HUDEP-2 (cell line): Measurements from ENCODE around the gene GRIN2A.

ENCODE experiments used
- DNase-seq, 76 experiments: peaks; one replicate each; lab custom pipeline; 2025; ENCODE audit not compliant: unreplicated experiment in 76 of 76; lab: John Stamatoyannopoulos, UW

GRIN2A gene

GRCh38 chr16:10093576-10093975 is 88.7 kb downstream of the GRIN2A start:
- DNase-seq: no peak

- DNase-seq: no peak
These were observed 91.4 kb downstream of the GRIN2A start for GRCh38 chr16:10090816-10091215.

GRCh38 chr16:10088380-10088793 is 93.8 kb downstream of the GRIN2A start:
- DNase-seq: no peak

- DNase-seq: no peak
These were observed 95.1 kb downstream of the GRIN2A start for GRCh38 chr16:10087151-10087550.

GRCh38 chr16:10086620-10087019 is 95.6 kb downstream of the GRIN2A start:
- DNase-seq: no peak

GRCh38 chr16:10085078-10085798 is 97.0 kb downstream of the GRIN2A start:
- DNase-seq: no peak

- no peak for DNase-seq
These were observed 98.9 kb downstream of the GRIN2A start for GRCh38 chr16:10083301-10083700.

- DNase-seq: no peak
These were observed 100.9 kb downstream of the GRIN2A start for GRCh38 chr16:10081201-10081940.

- peak in 1 of 76 experiments; percentile 3 for DNase-seq
These were observed 102.0 kb downstream of the GRIN2A start for GRCh38 chr16:10080051-10080772.

- no peak for DNase-seq
These were observed 103.7 kb downstream of the GRIN2A start for GRCh38 chr16:10078541-10078949.

GRCh38 chr16:10077861-10078260 is 104.4 kb downstream of the GRIN2A start:
- no peak for DNase-seq

GRCh38 chr16:10076037-10076436 is 106.2 kb downstream of the GRIN2A start:
- no peak for DNase-seq

GRCh38 chr16:10070591-10070990 is 111.6 kb downstream of the GRIN2A start:
- DNase-seq: no peak

- no peak for DNase-seq
These were observed 112.9 kb downstream of the GRIN2A start for GRCh38 chr16:10069374-10069773.

GRCh38 chr16:10067835-10068234 is 114.4 kb downstream of the GRIN2A start:
- DNase-seq: no peak

GRCh38 chr16:10067406-10067805 is 114.8 kb downstream of the GRIN2A start:
- no peak for DNase-seq

GRCh38 chr16:10065019-10065418 is 117.2 kb downstream of the GRIN2A start:
- no peak for DNase-seq

- DNase-seq: no peak
These were observed 133.4 kb downstream of the GRIN2A start for GRCh38 chr16:10048850-10049249.

GRCh38 chr16:10045947-10046346 is 136.3 kb downstream of the GRIN2A start:
- DNase-seq: no peak

- DNase-seq: no peak
These were observed 136.9 kb downstream of the GRIN2A start for GRCh38 chr16:10045291-10045775.
